Colonic mucosa (tissue), 4 donors: ENCODE measurements around the gene TLL2. TPM values are rescaled to one million over a fixed set of nuclear protein-coding genes. Genes with fewer than 3 reads are reported as not detected.
A peak's percentile ranks its signal among the peaks of the same experiment; 100 is the strongest.

Experiments
- DNase-seq: peaks from one replicate; pipeline ENCODE4 v3.0.0-alpha.2; 2020
- H3K27ac ChIP-seq: fragments of 200-600 bp; one replicate; pipeline ENCODE4 v1.8.0; 2021
- H3K27me3 ChIP-seq: fragments of 200-600 bp; one replicate; pipeline ENCODE4 v1.8.0; 2021
- H3K36me3 ChIP-seq: fragments of 200-600 bp; one replicate; pipeline ENCODE4 v1.8.0; 2021
- H3K4me1 ChIP-seq: fragments of 200-600 bp; one replicate; pipeline ENCODE4 v1.8.0; 2021; ENCODE audit warnings: mild to moderate bottlenecking
- H3K4me3 ChIP-seq: fragments of 200-600 bp; one replicate; pipeline ENCODE4 v1.8.0; 2021
- H3K9ac ChIP-seq, 2 donors: one replicate each; pipeline ENCODE4 v1.7.0; 2013; ENCODE audit warnings: control low read depth in 2 of 2, low read depth in 2 of 2, low read length in 2 of 2
- H3K9me3 ChIP-seq: fragments of 200-600 bp; one replicate; pipeline ENCODE4 v1.8.0; 2021
- CTCF ChIP-seq: fragments of 200-600 bp; IDR thresholded peaks from one replicate; pipeline ENCODE4 v1.8.0; 2022; ENCODE audit warnings: antibody characterized with exemption, mild to moderate bottlenecking
- intact Hi-C: fragments of 100-400 bp; cut with DNase I; formaldehyde crosslinking; loops from one replicate; pipeline ENCODE4 v1.14.1; 2022
- total RNA-seq, 2 donors: library from RNA; stranded (reverse); fragmentation: NEBNext Ultra II Directional in 1 of 2; extraction: Animal tissue kit (Norgen Biotek cat#: 25700) in 1 of 2; gene quantifications; one replicate each; pipeline ENCODE4 v1.2.1, GENCODE V29; 2021
- donor health status: healthy.
- donor health status: DM: no; HTN: no; CAD: no.
- donor health status: DM: no; HTN: no; CAD: no.

TLL2 gene
- total RNA-seq, 2 donors from 2014 or later, result 0.30 to 0.45 TPM

- no peak overlapping the region for H3K4me3 ChIP-seq
- TF ChIP-seq CTCF, result no peak
- no peaks in the 10 kb centered on the region for H3K27me3 ChIP-seq
- no peak for DNase-seq
- no peaks in the 10 kb centered on the region for H3K9me3 ChIP-seq
- no peaks in the 10 kb centered on the region for H3K4me1 ChIP-seq
- no peak overlapping the region for H3K27ac ChIP-seq
- no peak overlapping the region for H3K9ac ChIP-seq
- intact Hi-C loops, result no loop called here
- no peaks in the 10 kb centered on the region for H3K36me3 ChIP-seq
Observed at GRCh38 chr10:96378741-96379140, 135.0 kb downstream of the TLL2 start.

GRCh38 chr10:96377816-96378294 lies 135.9 kb downstream of the TLL2 start:
- H3K27ac ChIP-seq, result no peak overlapping the region
- intact Hi-C loops, result no loop called here
- no peak overlapping the region for H3K4me3 ChIP-seq
- TF ChIP-seq CTCF, result no peak
- H3K9me3 ChIP-seq, result no peaks in the 10 kb centered on the region
- DNase-seq, result no peak
- H3K4me1 ChIP-seq, result no peaks in the 10 kb centered on the region
- no peaks in the 10 kb centered on the region for H3K27me3 ChIP-seq
- no peak overlapping the region for H3K9ac ChIP-seq
- H3K36me3 ChIP-seq, result no peaks in the 10 kb centered on the region

DNA sequence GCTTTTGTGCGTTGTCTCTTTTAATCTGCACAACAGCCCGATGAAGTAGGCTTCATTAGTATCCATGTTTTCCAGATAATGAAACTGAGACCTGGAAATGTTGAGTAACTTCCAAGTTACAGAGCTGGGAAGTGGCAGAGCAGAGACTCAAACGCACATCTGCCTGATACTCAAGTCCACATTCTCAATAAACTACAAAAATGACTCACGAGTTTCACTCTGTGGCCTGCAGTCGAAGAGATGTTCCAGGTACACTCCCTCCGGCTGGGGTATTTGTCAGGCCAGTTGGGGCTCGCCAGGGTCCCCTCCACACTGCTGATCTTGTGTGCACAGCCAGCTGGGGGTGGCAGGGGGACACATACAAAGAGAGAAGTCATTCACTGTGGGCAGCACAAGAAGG lies 137.2 kb downstream of the TLL2 start:
- Histone ChIP-seq H3K9ac (no peak overlapping the region), H3K27me3 (no peaks in the 10 kb centered on the region), H3K27ac (no peak overlapping the region), H3K36me3 (no peaks in the 10 kb centered on the region), H3K4me1 (no peaks in the 10 kb centered on the region), H3K9me3 (no peaks in the 10 kb centered on the region), H3K4me3 (no peak overlapping the region)
- intact Hi-C loops, result no loop called here
- no peak for TF ChIP-seq CTCF
- DNase-seq, result no peak

- Histone ChIP-seq H3K36me3 (no peaks in the 10 kb centered on the region), H3K9ac (peak overlapping the region in 1 of 2 donors; percentile 54), H3K27ac (no peak overlapping the region), H3K27me3 (no peaks in the 10 kb centered on the region), H3K9me3 (no peaks in the 10 kb centered on the region), H3K4me1 (no peaks in the 10 kb centered on the region), H3K4me3 (peak overlapping the region; percentile 37)
- peak; percentile 99 for TF ChIP-seq CTCF
- intact Hi-C loops, result no loop called here
- peak; percentile 92 for DNase-seq
Observed at GRCh38 chr10:96374985-96375830, 138.5 kb downstream of the TLL2 start.

- Histone ChIP-seq H3K9me3 (no peaks in the 10 kb centered on the region), H3K4me3 (peak overlapping the region; percentile 37), H3K9ac (no peak overlapping the region), H3K27me3 (no peaks in the 10 kb centered on the region), H3K36me3 (no peaks in the 10 kb centered on the region), H3K27ac (no peak overlapping the region), H3K4me1 (no peaks in the 10 kb centered on the region)
- no peak for DNase-seq
- TF ChIP-seq CTCF, result no peak
- intact Hi-C loops, result no loop called here
Observed at GRCh38 chr10:96374639-96374984, 139.1 kb downstream of the TLL2 start.
